HCT116 (cell line): ENCODE data around the gene RPAP3.

Experiments used
- CTCF ChIP-seq, 3 experiments: fragments of 200-600 bp in 1 of 3; sonication (generic) in 1 of 3; IDR thresholded peaks in 2 of 3; conservative IDR thresholded peaks in 1 of 3; 2 replicates each; pipeline ENCODE4 v1.5.1; 2012 to 2017; ENCODE audit warnings: low read depth in 2 of 3, low read length in 2 of 3, antibody characterized with exemption in 1 of 3, borderline replicate concordance in 1 of 3, control low read depth in 1 of 3, mild to moderate bottlenecking in 1 of 3, mixed read lengths in 1 of 3, mixed run types in 1 of 3, moderate library complexity in 1 of 3; ENCODE audit not compliant: insufficient read depth in 1 of 3
- EGR1 ChIP-seq: IDR thresholded peaks from 2 replicates; pipeline ENCODE4 v1.6.1; 2012; ENCODE audit warnings: low read depth
- POLR2A ChIP-seq: IDR thresholded peaks from 2 replicates; pipeline ENCODE4 v1.7.0; 2011; ENCODE audit warnings: borderline replicate concordance; ENCODE audit not compliant: insufficient read depth, insufficient read length; ENCODE audit errors: extremely low read depth
- SP1 ChIP-seq: IDR thresholded peaks from 2 replicates; pipeline ENCODE4 v1.6.1; 2012; ENCODE audit warnings: low read depth

GRCh38 chr12:47743311-47743860 is 37.6 kb upstream of the RPAP3 start:
- TF ChIP-seq SP1 (no peak), CTCF (IDR thresholded peaks at IDR 0.05 in 2 of 3, conservative IDR thresholded peaks at IDR 0.05 in 1 of 3; ENCODE audit: borderline replicate concordance in 1 of 3, insufficient read depth in 1 of 3, low read depth in 2 of 3, low read length in 2 of 3) (no peak), POLR2A (no peak), EGR1 (no peak)
